CD4-positive, CD25-positive, alpha-beta regulatory T cell (primary cell): ENCODE results near the gene DIDO1. TPM values are rescaled to one million over a fixed set of nuclear protein-coding genes. Genes with fewer than 3 reads are reported as not detected.
"Not testable (repeated sequence)": the region's sequence is repeated elsewhere in the genome, so short reads cannot be mapped to it uniquely, and the experiment has no call there.

Experiments used
- ATAC-seq, 2 donors: fragments of 150-1000 bp; cut with Tn5 transposase; one replicate each; pipeline ENCODE4 v1.10.0; 2021; ENCODE audit warnings: low read depth in 2 of 2, moderate number of reproducible peaks in 2 of 2, moderate library complexity in 1 of 2
- DNase-seq, 3 donors: peaks; one replicate each; pipeline versions ENCODE4 v3.0.0 to v3.0.0-alpha.2; 2012 to 2022; ENCODE audit warnings: mixed read lengths in 1 of 3
- H3K27ac ChIP-seq: one replicate; pipeline ENCODE4 v1.7.0; 2013; ENCODE audit warnings: mild to moderate bottlenecking, low read length; ENCODE audit not compliant: insufficient read depth, poor library complexity, severe bottlenecking
- H3K27me3 ChIP-seq: one replicate; pipeline ENCODE4 v1.7.0; 2013; ENCODE audit warnings: low read length; ENCODE audit not compliant: control insufficient read depth, insufficient read depth
- H3K36me3 ChIP-seq: one replicate; pipeline ENCODE4 v1.7.0; 2013; ENCODE audit warnings: mild to moderate bottlenecking, low read length, moderate library complexity; ENCODE audit not compliant: control insufficient read depth, insufficient read depth
- H3K4me1 ChIP-seq: 2 replicates; pipeline ENCODE4 v1.7.0; 2013; ENCODE audit warnings: mild to moderate bottlenecking, low read length; ENCODE audit not compliant: insufficient read depth, control insufficient read depth, poor library complexity, severe bottlenecking
- H3K4me3 ChIP-seq: one replicate; pipeline ENCODE4 v1.7.0; 2013; ENCODE audit warnings: low read depth, mild to moderate bottlenecking, low read length, moderate library complexity
- H3K9me3 ChIP-seq, 2 experiments: 1 replicate in 1 of 2; 2 replicates in 1 of 2; pipeline ENCODE4 v1.7.0; 2013; ENCODE audit warnings: low read length in 2 of 2, mild to moderate bottlenecking in 1 of 2, moderate library complexity in 1 of 2; ENCODE audit not compliant: control insufficient read depth in 2 of 2
- H3K27ac Mint-ChIP-seq, 3 donors: one replicate each; pipeline ENCODE4 v1.8.0; 2020 to 2022; ENCODE audit warnings: mild to moderate bottlenecking in 3 of 3, mixed read lengths in 3 of 3, moderate library complexity in 2 of 3
- H3K27me3 Mint-ChIP-seq: one replicate; pipeline ENCODE4 v1.8.0; 2022; ENCODE audit warnings: mild to moderate bottlenecking, mixed read lengths
- H3K36me3 Mint-ChIP-seq: one replicate; pipeline ENCODE4 v1.8.0; 2020; ENCODE audit warnings: mixed read lengths
- H3K4me1 Mint-ChIP-seq, 4 donors: one replicate each; pipeline ENCODE4 v1.8.0; 2020 to 2022; ENCODE audit warnings: mixed read lengths in 4 of 4, mild to moderate bottlenecking in 1 of 4
- H3K4me3 Mint-ChIP-seq, 4 donors: one replicate each; pipeline ENCODE4 v1.8.0; 2020 to 2022; ENCODE audit warnings: mild to moderate bottlenecking in 4 of 4, mixed read lengths in 4 of 4, moderate library complexity in 3 of 4
- H3K9me3 Mint-ChIP-seq, 7 donors: one replicate each; pipeline ENCODE4 v1.8.0; 2020 to 2022; ENCODE audit warnings: mixed read lengths in 7 of 7, mild to moderate bottlenecking in 3 of 7, moderate library complexity in 2 of 7
- polyA plus RNA-seq, 4 donors: library from polyadenylated mRNA; unstranded; fragments of 300-500 nt; fragmentation: Illumina TruSeq; gene quantifications; one replicate each; pipeline ENCODE4 v1.2.3, GENCODE V29; 2021
- total RNA-seq: library from RNA; stranded (reverse); gene quantifications from one replicate; pipeline ENCODE4 v1.2.3, GENCODE V29; 2022

The DIDO1 gene
- total and polyA plus RNA-seq, 5 donors from 2014 or later: 30.9 to 80.8 (median 39.9) TPM

DNA sequence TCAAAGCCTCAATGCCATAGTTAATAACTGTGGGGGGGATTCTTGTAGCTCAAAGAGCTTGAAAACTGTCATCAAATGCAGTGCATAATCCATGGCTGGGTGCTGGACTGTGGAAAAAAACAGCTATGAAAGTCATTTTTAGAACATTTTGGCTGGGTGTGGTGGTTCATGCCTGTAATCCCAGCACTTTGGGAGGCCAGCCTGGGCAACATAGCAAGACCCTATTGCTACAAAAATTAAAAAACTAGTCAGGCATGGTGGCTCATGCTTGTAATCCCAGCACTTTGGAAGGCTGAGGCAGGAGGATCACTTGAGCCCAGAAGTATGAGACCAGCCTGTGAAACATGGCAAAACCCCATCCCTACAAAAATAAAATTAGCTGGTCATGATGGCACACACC lies 76.9 kb downstream of the DIDO1 start:
- Histone ChIP-seq H3K27ac (no peak overlapping the region), H3K36me3 (peaks cover 13% of the 10 kb centered on the region), H3K9me3 (no peaks in the 10 kb centered on the region), H3K4me1 (no peaks in the 10 kb centered on the region), H3K4me3 (no peak overlapping the region), H3K27me3 (no peaks in the 10 kb centered on the region)
- no peaks in the 10 kb centered on the region for H3K27me3 Mint-ChIP-seq
- no peak for ATAC-seq
- H3K27ac Mint-ChIP-seq: no peak overlapping the region
- no peak overlapping the region for H3K4me3 Mint-ChIP-seq
- peaks cover 24% of the 10 kb centered on the region for H3K36me3 Mint-ChIP-seq
- peaks cover 0 to 5% (median 4%) of the 10 kb centered on the region in 4 donors for H3K4me1 Mint-ChIP-seq
- peaks cover 0 to 4% (median 0%) of the 10 kb centered on the region in 7 donors for H3K9me3 Mint-ChIP-seq
- DNase-seq: no peak

GRCh38 chr20:62848917-62849316 lies 77.4 kb downstream of the DIDO1 start:
- not testable (repeated sequence) for H3K27ac Mint-ChIP-seq, H3K9me3 Mint-ChIP-seq, H3K4me3 Mint-ChIP-seq, H3K4me1 Mint-ChIP-seq, H3K27me3 Mint-ChIP-seq, H3K4me1 ChIP-seq, H3K27me3 ChIP-seq, ATAC-seq, H3K4me3 ChIP-seq, H3K27ac ChIP-seq, H3K9me3 ChIP-seq, H3K36me3 ChIP-seq, DNase-seq
- H3K36me3 Mint-ChIP-seq: peaks cover 23% of the 10 kb centered on the region

DNA sequence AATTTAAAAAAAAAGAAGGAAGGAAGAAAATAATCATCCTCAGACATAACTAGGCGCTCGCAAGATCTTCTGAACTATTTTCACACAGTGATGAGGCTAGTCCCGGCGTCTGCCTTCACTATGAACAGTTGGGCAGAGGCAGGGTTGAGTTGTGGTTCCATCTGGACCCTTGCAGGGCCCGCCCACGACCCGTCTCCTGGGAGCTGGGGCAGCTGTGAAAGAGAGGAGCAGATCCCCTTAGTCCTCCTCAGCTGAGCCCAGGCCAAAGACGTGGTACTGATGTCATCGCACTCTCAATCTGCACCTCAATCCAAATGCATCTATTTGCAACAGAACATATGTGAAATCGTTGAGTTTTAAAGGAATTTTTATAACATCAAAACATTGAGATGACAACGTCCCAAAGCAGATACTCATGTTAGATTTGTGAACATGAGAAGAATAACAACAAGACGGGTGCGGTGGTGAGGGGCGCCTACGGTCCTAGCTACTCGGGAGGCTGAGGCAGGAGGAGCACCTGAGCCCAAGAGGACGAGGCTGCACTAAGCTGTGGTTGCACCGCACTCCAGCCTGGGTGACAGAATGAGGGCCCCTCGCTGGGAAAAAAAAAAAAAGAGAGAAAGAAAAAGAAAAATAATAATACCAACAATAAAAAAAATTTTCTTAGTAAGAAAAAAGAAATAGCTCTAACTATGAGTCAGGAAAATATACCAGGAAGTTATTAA lies 80.0 kb downstream of the DIDO1 start:
- H3K4me1 ChIP-seq: no peaks in the 10 kb centered on the region
- ATAC-seq (no peak), DNase-seq (no peak)
- no peak overlapping the region for H3K4me3 Mint-ChIP-seq
- no peak overlapping the region for H3K27ac ChIP-seq
- H3K9me3 Mint-ChIP-seq: no peaks in the 10 kb centered on the region
- peaks cover 0 to 4% (median 2%) of the 10 kb centered on the region in 4 donors for H3K4me1 Mint-ChIP-seq
- no peak overlapping the region for H3K4me3 ChIP-seq
- no peaks in the 10 kb centered on the region for H3K27me3 Mint-ChIP-seq
- peaks cover 5% of the 10 kb centered on the region for H3K36me3 ChIP-seq
- H3K36me3 Mint-ChIP-seq: peaks cover 16% of the 10 kb centered on the region
- H3K27me3 ChIP-seq: no peaks in the 10 kb centered on the region
- no peak overlapping the region for H3K27ac Mint-ChIP-seq
- H3K9me3 ChIP-seq: no peaks in the 10 kb centered on the region

DNA sequence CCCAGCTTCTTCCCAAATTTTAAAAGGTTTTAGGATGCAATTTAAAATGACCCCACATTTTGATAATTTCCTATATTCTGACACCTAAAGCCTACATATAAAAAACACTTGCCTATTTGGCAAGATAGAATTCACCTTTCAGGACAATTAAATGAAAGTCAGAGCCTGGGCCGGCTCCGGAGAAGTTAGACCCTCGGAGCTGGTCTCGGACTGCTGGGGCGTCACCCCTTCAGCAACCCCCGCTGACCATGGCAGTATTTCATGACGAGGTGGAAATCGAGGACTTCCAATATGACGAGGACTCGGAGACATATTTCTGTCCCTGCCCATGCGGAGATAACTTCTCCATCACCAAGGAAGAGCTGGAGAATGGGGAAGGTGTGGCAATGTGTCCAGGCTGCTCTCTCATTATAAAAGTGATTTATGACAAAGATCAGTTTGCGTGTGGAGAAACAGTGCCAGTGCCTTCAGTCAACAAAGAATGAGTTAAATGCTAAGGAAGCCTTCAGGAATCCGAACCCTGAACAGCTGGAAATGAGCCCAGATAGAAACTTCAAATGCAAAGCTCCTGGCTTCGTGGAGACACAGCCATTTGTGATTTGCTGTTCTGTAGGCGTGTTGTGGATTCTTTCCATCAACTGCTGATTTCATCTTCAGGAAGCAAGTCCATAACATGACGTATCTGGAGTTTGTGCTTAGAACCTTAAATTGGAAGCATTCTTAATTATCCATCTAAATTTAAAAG lies 80.7 kb downstream of the DIDO1 start:
- Histone ChIP-seq H3K27me3 (no peaks in the 10 kb centered on the region), H3K4me3 (no peak overlapping the region), H3K4me1 (no peaks in the 10 kb centered on the region), H3K9me3 (no peaks in the 10 kb centered on the region), H3K36me3 (peaks cover 5% of the 10 kb centered on the region), H3K27ac (no peak overlapping the region)
- peaks cover 4% of the 10 kb centered on the region for H3K27me3 Mint-ChIP-seq
- no peak overlapping the region for H3K27ac Mint-ChIP-seq
- no peak for DNase-seq
- H3K4me3 Mint-ChIP-seq: no peak overlapping the region
- peaks cover 0 to 4% (median 0%) of the 10 kb centered on the region in 4 donors for H3K4me1 Mint-ChIP-seq
- no peak for ATAC-seq
- peaks cover 16% of the 10 kb centered on the region for H3K36me3 Mint-ChIP-seq
- H3K9me3 Mint-ChIP-seq: no peaks in the 10 kb centered on the region

- H3K4me3 Mint-ChIP-seq: no peak overlapping the region
- H3K27me3 ChIP-seq: no peaks in the 10 kb centered on the region
- H3K9me3 ChIP-seq: no peaks in the 10 kb centered on the region
- no peak overlapping the region for H3K4me3 ChIP-seq
- DNase-seq: no peak
- H3K36me3 Mint-ChIP-seq: peaks cover 10% of the 10 kb centered on the region
- peaks cover 4% of the 10 kb centered on the region for H3K27me3 Mint-ChIP-seq
- H3K36me3 ChIP-seq: peaks cover 5% of the 10 kb centered on the region
- no peak overlapping the region for H3K27ac ChIP-seq
- H3K4me1 Mint-ChIP-seq: no peaks in the 10 kb centered on the region
- no peaks in the 10 kb centered on the region for H3K9me3 Mint-ChIP-seq
- H3K27ac Mint-ChIP-seq: no peak overlapping the region
- no peaks in the 10 kb centered on the region for H3K4me1 ChIP-seq
- no peak for ATAC-seq
Measured at GRCh38 chr20:62844182-62844581, 82.1 kb downstream of the DIDO1 start.

DNA sequence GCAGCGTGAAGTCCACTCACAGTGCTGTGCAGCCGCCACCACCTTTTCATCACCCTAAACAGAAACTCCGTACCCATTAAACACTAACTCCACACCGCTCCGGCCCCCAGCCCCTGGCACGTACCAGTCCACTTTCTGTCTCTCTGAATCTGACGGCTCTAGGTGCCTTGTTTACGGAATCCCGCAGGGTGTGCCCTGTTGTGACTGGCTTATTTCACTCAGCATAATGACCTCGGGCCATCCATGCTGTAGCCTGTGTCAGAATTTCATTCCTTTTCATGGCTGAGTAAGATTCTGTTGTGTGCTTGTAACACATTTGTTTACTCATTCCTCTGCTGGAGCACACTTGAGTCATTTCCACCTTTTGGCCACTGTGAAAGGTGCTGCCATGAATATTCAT lies 82.6 kb downstream of the DIDO1 start:
- Mint-ChIP-seq H3K27me3 (peaks cover 4% of the 10 kb centered on the region), H3K9me3 (no peaks in the 10 kb centered on the region), H3K4me1 (no peaks in the 10 kb centered on the region), H3K27ac (no peak overlapping the region), H3K36me3 (peaks cover 10% of the 10 kb centered on the region), H3K4me3 (no peak overlapping the region)
- H3K36me3 ChIP-seq: peaks cover 5% of the 10 kb centered on the region
- no peaks in the 10 kb centered on the region for H3K4me1 ChIP-seq
- no peaks in the 10 kb centered on the region for H3K9me3 ChIP-seq
- no peaks in the 10 kb centered on the region for H3K27me3 ChIP-seq
- no peak overlapping the region for H3K4me3 ChIP-seq
- no peak for DNase-seq
- ATAC-seq: no peak
- H3K27ac ChIP-seq: no peak overlapping the region

GRCh38 chr20:62841705-62842212 lies 84.5 kb downstream of the DIDO1 start:
- no peak for DNase-seq
- ATAC-seq: no peak
- H3K36me3 Mint-ChIP-seq: peaks cover 7% of the 10 kb centered on the region
- H3K4me3 ChIP-seq: no peak overlapping the region
- no peaks in the 10 kb centered on the region for H3K4me1 ChIP-seq
- no peaks in the 10 kb centered on the region for H3K27me3 ChIP-seq
- no peaks in the 10 kb centered on the region for H3K9me3 ChIP-seq
- no peak overlapping the region for H3K27ac Mint-ChIP-seq
- H3K36me3 ChIP-seq: peaks cover 5% of the 10 kb centered on the region
- H3K9me3 Mint-ChIP-seq: no peaks in the 10 kb centered on the region
- no peak overlapping the region for H3K4me3 Mint-ChIP-seq
- no peaks in the 10 kb centered on the region for H3K4me1 Mint-ChIP-seq
- H3K27me3 Mint-ChIP-seq: peaks cover 15% of the 10 kb centered on the region
- H3K27ac ChIP-seq: no peak overlapping the region
